Neural crest cell (in vitro differentiated cells): ENCODE data around the gene STK36. TPM values are rescaled to one million over a fixed set of nuclear protein-coding genes. Genes with fewer than 3 reads are reported as not detected.

ENCODE experiments used
- DNase-seq: peaks from one replicate; pipeline ENCODE4 v3.0.0; 2021; ENCODE audit warnings: low read depth, mixed read lengths, low spot score
- H3K27ac Mint-ChIP-seq: one replicate; pipeline ENCODE4 v1.8.0; 2021; ENCODE audit warnings: mild to moderate bottlenecking, mixed read lengths; ENCODE audit not compliant: unreplicated experiment
- H3K27me3 Mint-ChIP-seq: 2 replicates; pipeline ENCODE4 v1.8.0; 2021; ENCODE audit warnings: low read depth, mild to moderate bottlenecking, mixed read lengths
- H3K36me3 Mint-ChIP-seq: 2 replicates; pipeline ENCODE4 v1.8.0; 2021; ENCODE audit warnings: low read depth, mild to moderate bottlenecking, mixed read lengths
- H3K4me1 Mint-ChIP-seq: 2 replicates; pipeline ENCODE4 v1.8.0; 2021; ENCODE audit warnings: mixed read lengths
- H3K4me3 Mint-ChIP-seq: one replicate; pipeline ENCODE4 v1.8.0; 2021; ENCODE audit warnings: mild to moderate bottlenecking, mixed read lengths
- H3K9me3 Mint-ChIP-seq: 2 replicates; pipeline ENCODE4 v1.8.0; 2021; ENCODE audit warnings: mixed read lengths
- CTCF ChIP-seq: fragments of 200-600 bp; sonication (generic); conservative IDR thresholded peaks from 2 replicates; pipeline ENCODE4 v1.5.0; 2021; ENCODE audit warnings: antibody characterized with exemption, mild to moderate bottlenecking
- total RNA-seq: library from RNA; stranded (reverse); gene quantifications from 2 replicates; pipeline ENCODE4 v1.2.1, GENCODE V29; 2021

Gene STK36
- total RNA-seq, 1 donor from 2014 or later, result 78.7 TPM

- Mint-ChIP-seq H3K4me1 (peaks cover 26% of the 10 kb centered on the region), H3K27ac (no peak overlapping the region), H3K9me3 (no peaks in the 10 kb centered on the region), H3K27me3 (no peaks in the 10 kb centered on the region), H3K36me3 (peaks cover 50% of the 10 kb centered on the region), H3K4me3 (no peak overlapping the region)
- TF ChIP-seq CTCF, result no peak
- no peak for DNase-seq
Measured at GRCh38 chr2:218746960-218747359, 75.1 kb downstream of the STK36 start.

- H3K36me3 Mint-ChIP-seq, result peaks cover 54% of the 10 kb centered on the region
- peaks cover 26% of the 10 kb centered on the region for H3K4me1 Mint-ChIP-seq
- H3K9me3 Mint-ChIP-seq, result no peaks in the 10 kb centered on the region
- no peak overlapping the region for H3K4me3 Mint-ChIP-seq
- no peaks in the 10 kb centered on the region for H3K27me3 Mint-ChIP-seq
- TF ChIP-seq CTCF, result no peak
- H3K27ac Mint-ChIP-seq, result no peak overlapping the region
- DNase-seq, result no peak
Measured at GRCh38 chr2:218748741-218749441, 77.0 kb downstream of the STK36 start.

Other genes starting within 250 kb of the STK36 start
- 27.0 and 29.1 TPM in 2 replicates for gene USP37, start 103.7 kb upstream of the STK36 start, total RNA-seq
- 89.2 and 93.5 TPM in 2 replicates for gene CNOT9, start 103.2 kb upstream of the STK36 start, total RNA-seq
- 0.37 and 1.1 TPM in 2 replicates for gene PLCD4, start 64.2 kb upstream of the STK36 start, total RNA-seq
- gene ZNF142, start 12.5 kb upstream of the STK36 start, total RNA-seq, result 50.0 and 58.2 TPM in 2 replicates
- 41.7 and 45.2 TPM in 2 replicates for gene BCS1L, start 12.4 kb upstream of the STK36 start, total RNA-seq
- 35.6 and 39.2 TPM in 2 replicates for gene RNF25, start 84 bp upstream of the STK36 start, total RNA-seq
- 116 and 123 TPM in 2 replicates for gene TTLL4, start 38.7 kb downstream of the STK36 start, total RNA-seq
- gene CYP27A1, start 110.1 kb downstream of the STK36 start, total RNA-seq, result 3.2 and 4.8 TPM in 2 replicates
- not detected in 2 replicates for gene PRKAG3, start 159.7 kb downstream of the STK36 start, total RNA-seq
- not detected in 2 replicates for gene WNT6, start 187.7 kb downstream of the STK36 start, total RNA-seq
- not detected in 2 replicates for gene WNT10A, start 208.8 kb downstream of the STK36 start, total RNA-seq